Vagina (tissue), 2 donors: ENCODE results near the gene PPP1R14B.

Experiments
- POLR2A ChIP-seq, 2 donors: fragments of 450-650 bp; IDR thresholded peaks; one replicate each; pipeline ENCODE4 v1.6.1; 2017; ENCODE audit warnings: antibody characterized with exemption in 2 of 2, mild to moderate bottlenecking in 2 of 2, moderate library complexity in 2 of 2
- POLR2AphosphoS5 ChIP-seq, 2 donors: sonication (generic); formaldehyde crosslinking; IDR thresholded peaks; one replicate each; pipeline ENCODE4 v1.9.0; 2017; ENCODE audit warnings: antibody characterized with exemption in 2 of 2, mild to moderate bottlenecking in 2 of 2, low read depth in 1 of 2; ENCODE audit not compliant: insufficient read depth in 1 of 2
- TF ChIP-seq, protein P1 (sequence below), 3 experiments: fragments of 450-650 bp in 2 of 3; fragments of 200-600 bp in 1 of 3; sonication (generic) in 1 of 3; IDR thresholded peaks; one replicate each; pipeline ENCODE4 v1.5.1; 2017 to 2019; ENCODE audit warnings: antibody characterized with exemption in 3 of 3, mild to moderate bottlenecking in 2 of 3, moderate library complexity in 2 of 3

GRCh38 chr11:64254326-64254725, 7.6 kb upstream of the PPP1R14B start:
- TF ChIP-seq, protein P1, sequence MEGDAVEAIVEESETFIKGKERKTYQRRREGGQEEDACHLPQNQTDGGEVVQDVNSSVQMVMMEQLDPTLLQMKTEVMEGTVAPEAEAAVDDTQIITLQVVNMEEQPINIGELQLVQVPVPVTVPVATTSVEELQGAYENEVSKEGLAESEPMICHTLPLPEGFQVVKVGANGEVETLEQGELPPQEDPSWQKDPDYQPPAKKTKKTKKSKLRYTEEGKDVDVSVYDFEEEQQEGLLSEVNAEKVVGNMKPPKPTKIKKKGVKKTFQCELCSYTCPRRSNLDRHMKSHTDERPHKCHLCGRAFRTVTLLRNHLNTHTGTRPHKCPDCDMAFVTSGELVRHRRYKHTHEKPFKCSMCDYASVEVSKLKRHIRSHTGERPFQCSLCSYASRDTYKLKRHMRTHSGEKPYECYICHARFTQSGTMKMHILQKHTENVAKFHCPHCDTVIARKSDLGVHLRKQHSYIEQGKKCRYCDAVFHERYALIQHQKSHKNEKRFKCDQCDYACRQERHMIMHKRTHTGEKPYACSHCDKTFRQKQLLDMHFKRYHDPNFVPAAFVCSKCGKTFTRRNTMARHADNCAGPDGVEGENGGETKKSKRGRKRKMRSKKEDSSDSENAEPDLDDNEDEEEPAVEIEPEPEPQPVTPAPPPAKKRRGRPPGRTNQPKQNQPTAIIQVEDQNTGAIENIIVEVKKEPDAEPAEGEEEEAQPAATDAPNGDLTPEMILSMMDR (IDR thresholded peaks at IDR 0.05): no peak
- TF ChIP-seq POLR2A (IDR thresholded peaks at IDR 0.05): no peak
- TF ChIP-seq POLR2AphosphoS5 (IDR thresholded peaks at IDR 0.05; ENCODE audit: insufficient read depth in 1 of 2, low read depth in 1 of 2): no peak
